CMK (cell line): ENCODE results near the gene USP15.

Experiments
- DNase-seq: peaks from one replicate; pipeline ENCODE4 v3.0.0-alpha.2; 2010; ENCODE audit warnings: low read depth

USP15 gene

GRCh38 chr12:62259993-62260732, at the start of gene USP15:
Gene USP15, plus strand, starts transcription at chr12:62260404. Its CDS starts 11 bp downstream, at chr12:62260415.
- DNase-seq, result peak; percentile 77

- no peak for DNase-seq
Measured at GRCh38 chr12:62210422-62210821, 49.8 kb upstream of the USP15 start.

GRCh38 chr12:62211510-62211909, 48.7 kb upstream of the USP15 start:
- no peak for DNase-seq

GRCh38 chr12:62214846-62215245, 45.4 kb upstream of the USP15 start:
- DNase-seq, result no peak

GRCh38 chr12:62215506-62215905, 44.7 kb upstream of the USP15 start:
- DNase-seq, result no peak

GRCh38 chr12:62217466-62218194, 42.6 kb upstream of the USP15 start:
- DNase-seq, result no peak

- DNase-seq, result no peak
Measured at GRCh38 chr12:62221107-62221506, 39.1 kb upstream of the USP15 start.

- no peak for DNase-seq
Measured at GRCh38 chr12:62224601-62225000, 35.6 kb upstream of the USP15 start.

GRCh38 chr12:62227091-62227490, 33.1 kb upstream of the USP15 start:
- DNase-seq, result no peak

- no peak for DNase-seq
Measured at GRCh38 chr12:62230652-62231051, 29.6 kb upstream of the USP15 start.

GRCh38 chr12:62232143-62232729, 28.0 kb upstream of the USP15 start:
- DNase-seq, result no peak

GRCh38 chr12:62233805-62234204, 26.4 kb upstream of the USP15 start:
- no peak for DNase-seq

GRCh38 chr12:62239571-62239970, 20.6 kb upstream of the USP15 start:
- no peak for DNase-seq

GRCh38 chr12:62247281-62248045, 12.7 kb upstream of the USP15 start:
- no peak for DNase-seq

GRCh38 chr12:62248873-62249272, 11.3 kb upstream of the USP15 start:
- DNase-seq, result no peak

GRCh38 chr12:62249419-62249818, 10.8 kb upstream of the USP15 start:
- no peak for DNase-seq

GRCh38 chr12:62250671-62251608, 9.3 kb upstream of the USP15 start:
- peak; percentile 69 for DNase-seq

GRCh38 chr12:62251609-62251958, 8.6 kb upstream of the USP15 start:
- DNase-seq, result no peak

GRCh38 chr12:62252576-62252975, 7.6 kb upstream of the USP15 start:
- no peak for DNase-seq

- DNase-seq, result no peak
Measured at GRCh38 chr12:62254967-62255366, 5.2 kb upstream of the USP15 start.

- DNase-seq, result no peak
Measured at GRCh38 chr12:62256408-62257096, 3.7 kb upstream of the USP15 start.
